HL-60 (cell line): ENCODE results near the gene PDK2.

Experiments used
- DNase-seq, 2 experiments: peaks; one replicate each; pipeline ENCODE4 v3.0.0-alpha.2; 2010 to 2020; ENCODE audit warnings: low read depth in 1 of 2, low spot score in 1 of 2
- H3K27ac ChIP-seq: fragments of 250-450 bp; sonication (Bioruptor Pico); replicated peaks from 2 replicates; pipeline ENCODE4 v1.5.1; 2020; ENCODE audit warnings: mild to moderate bottlenecking, moderate library complexity
- H3K27me3 ChIP-seq: fragments of 250-450 bp; sonication (Bioruptor Pico); 2 replicates; pipeline ENCODE4 v1.5.1; 2021; ENCODE audit warnings: mild to moderate bottlenecking, moderate library complexity; ENCODE audit not compliant: insufficient read depth, poor library complexity, severe bottlenecking
- H3K4me3 ChIP-seq: replicated peaks from 2 replicates; pipeline ENCODE4 v1.5.1; 2011; ENCODE audit warnings: mild to moderate bottlenecking, control low read depth, low read length; ENCODE audit not compliant: insufficient read depth
- CTCF ChIP-seq: IDR thresholded peaks from one replicate; pipeline ENCODE4 v1.5.1; 2011; ENCODE audit warnings: low read length, control low read depth, inconsistent platforms; ENCODE audit not compliant: insufficient read depth
- GABPA ChIP-seq: IDR thresholded peaks from 2 replicates; pipeline ENCODE4 v1.6.1; 2012; ENCODE audit warnings: low read depth
- POLR2AphosphoS5 ChIP-seq: IDR thresholded peaks from 2 replicates; pipeline ENCODE4 v1.6.1; 2012; ENCODE audit warnings: low read depth
- REST ChIP-seq: IDR thresholded peaks from 2 replicates; pipeline ENCODE4 v1.6.1; 2012; ENCODE audit warnings: low read depth; ENCODE audit not compliant: insufficient replicate concordance
- SPI1 ChIP-seq: IDR thresholded peaks from 2 replicates; pipeline ENCODE4 v1.6.1; 2012; ENCODE audit warnings: low read depth, mild to moderate bottlenecking, borderline replicate concordance

The PDK2 gene

GRCh38 chr17:50109785-50110184 is 14.6 kb downstream of the PDK2 start:
- TF ChIP-seq CTCF (no peak), POLR2AphosphoS5 (no peak), SPI1 (no peak), REST (no peak), GABPA (no peak)
- H3K4me3 ChIP-seq = no peak overlapping the region
- H3K27ac ChIP-seq = no peak overlapping the region
- H3K27me3 ChIP-seq = no peaks in the 10 kb centered on the region
- no peak for DNase-seq

- no peak for TF ChIP-seq GABPA
- no peak for TF ChIP-seq SPI1
- TF ChIP-seq CTCF = no peak
- TF ChIP-seq POLR2AphosphoS5 = no peak
- no peak for TF ChIP-seq REST
- no peak overlapping the region for H3K27ac ChIP-seq
- DNase-seq = no peak
- H3K27me3 ChIP-seq = peaks cover 5% of the 10 kb centered on the region
- no peak overlapping the region for H3K4me3 ChIP-seq
These were observed 15.6 kb downstream of the PDK2 start for GRCh38 chr17:50110591-50111349.

- no peak overlapping the region for H3K4me3 ChIP-seq
- no peak overlapping the region for H3K27ac ChIP-seq
- TF ChIP-seq CTCF (no peak), POLR2AphosphoS5 (no peak), REST (no peak), SPI1 (no peak), GABPA (no peak)
- no peak for DNase-seq
- H3K27me3 ChIP-seq = peaks cover 15% of the 10 kb centered on the region
These were observed 16.8 kb downstream of the PDK2 start for GRCh38 chr17:50111673-50112655.
